GM10266 (cell line): ENCODE results near the gene MYL3.

Source experiments
- DNase-seq: peaks from one replicate; pipeline ENCODE4 v3.0.0; 2012; ENCODE audit errors: extremely low spot score
- TF ChIP-seq, protein P1 (sequence below): IDR thresholded peaks from 2 replicates; pipeline ENCODE4 v1.5.1; 2012; ENCODE audit warnings: mild to moderate bottlenecking, low read depth; ENCODE audit not compliant: control insufficient read depth, insufficient read depth; ENCODE audit errors: missing control alignments

The MYL3 gene

DNA sequence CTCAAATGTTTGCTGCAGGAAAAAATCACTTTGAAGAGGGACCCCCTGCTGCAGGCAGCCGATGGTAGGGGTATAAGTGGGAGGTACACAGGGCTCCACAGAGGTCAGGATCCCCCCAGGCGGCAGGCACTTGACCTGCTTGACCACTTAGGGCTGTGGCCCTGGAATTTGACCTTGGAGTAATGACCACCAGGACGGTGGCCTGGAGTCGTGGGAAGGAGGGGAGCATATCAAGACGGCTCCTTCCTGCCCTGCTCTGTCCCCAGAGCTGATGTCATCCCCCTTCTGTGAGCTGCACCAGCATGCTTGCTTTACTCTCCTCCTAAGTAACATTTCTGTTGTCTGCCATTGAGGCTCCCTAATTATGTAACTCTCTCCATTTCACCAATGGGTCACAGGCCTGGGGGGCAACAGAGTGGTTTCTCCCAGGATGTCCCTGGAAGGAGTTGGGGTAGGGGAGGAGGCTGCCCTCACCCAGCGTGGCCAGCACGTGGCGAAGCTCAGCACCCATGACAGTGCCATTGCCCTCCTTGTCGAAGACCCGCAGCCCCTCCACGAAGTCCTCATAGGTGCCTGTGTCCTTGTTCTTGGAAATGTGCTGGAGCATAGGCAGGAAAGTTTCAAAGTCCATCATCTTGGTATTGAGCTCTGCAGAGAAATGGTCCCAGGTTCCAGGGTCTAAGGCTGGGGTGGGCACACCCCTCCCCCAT, 4.1 kb downstream of the MYL3 start:
- TF ChIP-seq, protein P1, sequence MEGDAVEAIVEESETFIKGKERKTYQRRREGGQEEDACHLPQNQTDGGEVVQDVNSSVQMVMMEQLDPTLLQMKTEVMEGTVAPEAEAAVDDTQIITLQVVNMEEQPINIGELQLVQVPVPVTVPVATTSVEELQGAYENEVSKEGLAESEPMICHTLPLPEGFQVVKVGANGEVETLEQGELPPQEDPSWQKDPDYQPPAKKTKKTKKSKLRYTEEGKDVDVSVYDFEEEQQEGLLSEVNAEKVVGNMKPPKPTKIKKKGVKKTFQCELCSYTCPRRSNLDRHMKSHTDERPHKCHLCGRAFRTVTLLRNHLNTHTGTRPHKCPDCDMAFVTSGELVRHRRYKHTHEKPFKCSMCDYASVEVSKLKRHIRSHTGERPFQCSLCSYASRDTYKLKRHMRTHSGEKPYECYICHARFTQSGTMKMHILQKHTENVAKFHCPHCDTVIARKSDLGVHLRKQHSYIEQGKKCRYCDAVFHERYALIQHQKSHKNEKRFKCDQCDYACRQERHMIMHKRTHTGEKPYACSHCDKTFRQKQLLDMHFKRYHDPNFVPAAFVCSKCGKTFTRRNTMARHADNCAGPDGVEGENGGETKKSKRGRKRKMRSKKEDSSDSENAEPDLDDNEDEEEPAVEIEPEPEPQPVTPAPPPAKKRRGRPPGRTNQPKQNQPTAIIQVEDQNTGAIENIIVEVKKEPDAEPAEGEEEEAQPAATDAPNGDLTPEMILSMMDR = no peak
- no peak for DNase-seq

GRCh38 chr3:46858456-46858855, 4.8 kb downstream of the MYL3 start:
- DNase-seq = no peak
- TF ChIP-seq, protein P1 = no peak

- no peak for DNase-seq
- TF ChIP-seq, protein P1 = no peak
These were observed 5.5 kb downstream of the MYL3 start for GRCh38 chr3:46857485-46858341.

DNA sequence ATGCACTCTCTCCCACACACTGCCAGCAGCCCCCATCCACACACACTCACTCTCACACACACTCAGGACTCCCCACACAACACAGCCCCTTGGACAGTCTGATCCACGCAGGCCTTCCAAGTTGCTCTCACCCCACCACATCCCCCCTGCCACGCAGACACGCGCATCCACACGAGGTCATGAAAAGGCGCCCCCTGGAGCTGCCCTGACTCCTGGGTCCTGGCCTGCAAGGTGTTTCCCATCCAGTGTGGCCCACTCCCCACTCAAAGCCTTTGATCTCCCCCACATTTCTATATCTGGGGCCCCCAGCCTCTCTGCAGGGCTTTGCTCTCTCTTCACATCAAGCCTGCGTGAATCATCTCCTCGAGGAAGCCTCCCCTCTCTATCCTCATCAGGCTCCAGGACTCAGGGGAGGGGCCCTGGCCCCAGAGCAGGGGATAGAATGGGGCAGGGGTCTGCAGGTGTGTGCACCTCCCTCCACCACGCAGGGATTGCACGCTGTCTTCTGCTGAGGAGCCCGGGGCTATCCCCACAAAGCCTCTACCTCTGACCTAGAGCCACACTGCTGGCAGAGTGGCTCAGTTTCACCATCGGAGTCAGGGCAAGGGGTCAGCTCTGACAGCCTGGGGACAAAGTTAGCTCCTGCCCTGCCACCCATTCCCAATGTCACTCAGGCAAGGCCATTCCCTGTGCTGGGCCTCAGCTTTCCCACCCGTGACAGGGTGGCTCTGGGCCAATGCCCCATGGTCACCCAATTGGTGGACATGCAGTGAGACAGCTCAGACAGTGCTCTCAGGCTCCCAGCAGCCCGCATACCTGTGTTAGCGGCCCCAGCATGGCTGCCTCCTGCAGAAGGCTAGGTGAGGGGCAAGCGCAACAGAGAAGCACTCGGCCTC, 6.4 kb downstream of the MYL3 start:
- no peak for DNase-seq
- TF ChIP-seq, protein P1 = no peak

DNA sequence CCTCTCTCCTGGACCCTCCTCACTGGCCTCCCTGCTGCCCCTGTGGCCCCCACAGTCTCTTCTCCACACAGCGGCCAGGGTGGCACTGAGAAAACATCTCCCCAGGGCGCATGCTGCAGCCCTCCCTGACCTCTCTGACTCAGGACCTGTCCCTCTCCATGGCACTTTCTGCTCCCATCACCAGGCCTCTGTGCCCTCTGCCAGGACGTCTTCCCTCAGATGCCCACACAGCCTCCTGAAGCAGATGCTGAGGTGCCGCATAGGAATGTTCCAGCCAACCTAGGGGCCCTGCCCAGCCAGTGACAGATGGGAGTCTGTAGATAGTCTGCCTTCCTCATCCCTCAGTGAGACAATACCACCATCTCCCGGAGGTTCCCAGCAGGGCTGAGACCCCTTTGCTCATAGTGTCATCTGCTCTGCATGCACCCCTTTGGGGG, 8.7 kb downstream of the MYL3 start:
- TF ChIP-seq, protein P1 = no peak
- DNase-seq = no peak

- no peak for DNase-seq
- TF ChIP-seq, protein P1 = no peak
These were observed 9.5 kb downstream of the MYL3 start for GRCh38 chr3:46853441-46854415.
